CD8-positive, alpha-beta memory T cell (primary cell): ENCODE measurements around the gene USP22. TPM values are rescaled to one million over a fixed set of nuclear protein-coding genes. Genes with fewer than 3 reads are reported as not detected.
"Not testable (repeated sequence)": the region's sequence is repeated elsewhere in the genome, so short reads cannot be mapped to it uniquely, and the experiment has no call there.

ENCODE experiments used
- CTCF ChIA-PET: fragments of 350-600 bp; sonication (Branson Sonifier 250); formaldehyde crosslinking; loops from one replicate; lab custom pipeline; 2021; ENCODE audit warnings: antibody characterized with exemption; lab: Charles Lee
- POLR2A ChIA-PET: fragments of 350-600 bp; sonication (Branson Sonifier 250); formaldehyde crosslinking; loops from one replicate; lab custom pipeline; 2021; ENCODE audit warnings: antibody characterized with exemption; lab: Charles Lee
- DNase-seq, 5 donors: peaks; one replicate each; pipeline versions ENCODE4 v3.0.0 to v3.0.0-alpha.2; 2020 to 2022; ENCODE audit warnings: mixed read lengths in 1 of 5
- H3K27ac ChIP-seq: one replicate; pipeline ENCODE4 v1.7.0; 2013; ENCODE audit warnings: low read depth, mild to moderate bottlenecking, low read length, moderate library complexity
- H3K27me3 ChIP-seq: 2 replicates; pipeline ENCODE4 v1.7.0; 2013; ENCODE audit warnings: low read length, mild to moderate bottlenecking; ENCODE audit not compliant: insufficient read depth, poor library complexity, severe bottlenecking
- H3K36me3 ChIP-seq: 2 replicates; pipeline ENCODE4 v1.7.0; 2013; ENCODE audit warnings: mild to moderate bottlenecking, low read length, moderate library complexity; ENCODE audit not compliant: insufficient read depth
- H3K4me1 ChIP-seq: 2 replicates; pipeline ENCODE4 v1.7.0; 2013; ENCODE audit warnings: mild to moderate bottlenecking, low read length, moderate library complexity; ENCODE audit not compliant: insufficient read depth
- H3K4me3 ChIP-seq: 2 replicates; pipeline ENCODE4 v1.7.0; 2013; ENCODE audit warnings: mild to moderate bottlenecking, low read length
- H3K9me3 ChIP-seq: 2 replicates; pipeline ENCODE4 v1.7.0; 2013; ENCODE audit warnings: mild to moderate bottlenecking, low read length
- H3K27ac Mint-ChIP-seq, 8 donors: one replicate each; pipeline ENCODE4 v1.8.0; 2020 to 2021; ENCODE audit warnings: mixed read lengths in 8 of 8, mild to moderate bottlenecking in 6 of 8, inconsistent platforms in 3 of 8, moderate library complexity in 3 of 8
- H3K27me3 Mint-ChIP-seq, 2 donors: one replicate each; pipeline ENCODE4 v1.8.0; 2020 to 2021; ENCODE audit warnings: mixed read lengths in 2 of 2, mild to moderate bottlenecking in 1 of 2, moderate library complexity in 1 of 2
- H3K36me3 Mint-ChIP-seq, 3 donors: one replicate each; pipeline ENCODE4 v1.8.0; 2020 to 2021; ENCODE audit warnings: mixed read lengths in 3 of 3, inconsistent platforms in 1 of 3, mild to moderate bottlenecking in 1 of 3
- H3K4me1 Mint-ChIP-seq, 3 donors: one replicate each; pipeline ENCODE4 v1.8.0; 2020 to 2021; ENCODE audit warnings: mixed read lengths in 3 of 3, inconsistent platforms in 1 of 3, mild to moderate bottlenecking in 1 of 3
- H3K4me3 Mint-ChIP-seq, 7 donors: one replicate each; pipeline ENCODE4 v1.8.0; 2020 to 2021; ENCODE audit warnings: mixed read lengths in 7 of 7, mild to moderate bottlenecking in 6 of 7, moderate library complexity in 4 of 7, inconsistent platforms in 2 of 7
- H3K9me3 Mint-ChIP-seq, 5 donors: one replicate each; pipeline ENCODE4 v1.8.0; 2020 to 2022; ENCODE audit warnings: mixed read lengths in 5 of 5, mild to moderate bottlenecking in 3 of 5, moderate library complexity in 2 of 5, inconsistent platforms in 1 of 5
- polyA plus RNA-seq: library from polyadenylated mRNA; unstranded; fragments of 300-500 nt; fragmentation: Illumina TruSeq; gene quantifications from one replicate; pipeline ENCODE4 v1.2.3, GENCODE V29; 2021
- total RNA-seq, 2 experiments: library from RNA; stranded (reverse); gene quantifications; one replicate each; pipeline ENCODE4 v1.2.3, GENCODE V29; 2021

Gene USP22
- total and polyA plus RNA-seq, 3 experiments from 2014 or later = 34.5 to 154 (median 146) TPM

DNA sequence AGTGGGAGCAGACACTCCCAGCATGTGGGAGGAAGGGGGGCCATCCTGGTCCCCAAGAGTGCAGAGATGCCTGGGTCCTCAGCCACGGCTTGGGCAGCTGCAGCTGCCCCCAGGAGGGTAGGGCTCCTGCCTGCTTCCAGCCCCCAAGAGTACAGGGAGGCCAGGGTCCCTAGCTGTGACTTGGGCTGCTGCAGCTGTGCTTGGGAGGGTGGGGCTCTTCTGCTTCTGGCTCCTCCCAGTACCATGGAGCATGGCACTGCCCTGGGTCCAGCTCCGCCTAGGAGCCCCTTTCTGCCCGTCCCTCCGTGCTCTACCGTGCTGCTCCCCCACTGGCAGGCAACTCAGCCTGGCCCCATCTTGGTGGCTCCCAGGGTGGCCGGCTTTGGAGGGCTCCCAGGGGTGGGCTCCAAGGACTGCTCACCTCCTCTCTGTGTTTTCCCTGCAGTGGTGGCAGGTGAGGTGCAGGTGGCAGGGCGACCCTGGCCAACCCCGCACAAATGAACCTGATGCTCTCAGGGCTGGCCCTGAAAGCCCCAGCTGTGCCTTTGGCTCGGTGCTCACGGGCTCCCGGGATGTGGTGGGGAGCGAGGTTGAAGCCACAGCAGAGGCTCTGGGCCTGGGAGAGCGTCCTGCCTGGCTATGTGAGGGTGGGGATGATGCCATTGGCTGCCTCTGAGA, 18.5 kb upstream of the USP22 start:
- H3K27ac ChIP-seq = no peak overlapping the region
- no peak for DNase-seq
- H3K27ac Mint-ChIP-seq = no peak overlapping the region
- no peaks in the 10 kb centered on the region for H3K9me3 ChIP-seq
- no peaks in the 10 kb centered on the region for H3K4me1 ChIP-seq
- ChIA-PET POLR2A (no interaction called here), CTCF (interaction anchor here (1.0 to 2.3 kb wide), 2 partner anchors 18 to 58 kb away, joined by 3 to 5 read pairs; partner anchors contain the start of gene USP22)
- no peaks in the 10 kb centered on the region for H3K36me3 Mint-ChIP-seq
- H3K36me3 ChIP-seq = no peaks in the 10 kb centered on the region
- H3K27me3 Mint-ChIP-seq = peaks cover 4 to 14% of the 10 kb centered on the region in 2 donors
- no peaks in the 10 kb centered on the region for H3K27me3 ChIP-seq
- no peak overlapping the region for H3K4me3 Mint-ChIP-seq
- no peaks in the 10 kb centered on the region for H3K4me1 Mint-ChIP-seq
- no peaks in the 10 kb centered on the region for H3K9me3 Mint-ChIP-seq
- no peak overlapping the region for H3K4me3 ChIP-seq

DNA sequence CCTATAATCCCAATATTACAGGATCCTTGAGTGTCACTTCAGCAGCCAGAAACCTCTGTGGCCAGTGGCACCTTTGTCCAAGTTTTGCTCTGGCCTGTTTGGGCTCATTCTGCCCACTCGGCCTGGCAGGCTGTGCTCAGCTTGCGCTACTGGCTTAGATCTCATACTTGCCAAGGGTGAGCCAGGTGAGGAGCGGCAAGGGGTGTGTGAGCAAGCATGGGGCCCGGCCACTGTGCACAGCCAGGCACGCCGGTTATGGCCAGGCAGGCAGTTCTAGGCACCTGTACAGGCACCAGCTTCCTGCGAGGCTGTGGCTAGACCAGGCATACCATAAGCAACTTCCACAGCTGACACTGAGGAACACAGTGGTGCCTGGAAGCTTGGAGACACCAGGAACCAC, 16.9 kb upstream of the USP22 start:
- Mint-ChIP-seq H3K9me3 (no peaks in the 10 kb centered on the region), H3K36me3 (no peaks in the 10 kb centered on the region), H3K27ac (no peak overlapping the region), H3K4me3 (no peak overlapping the region), H3K27me3 (peaks cover 6 to 18% of the 10 kb centered on the region in 2 donors), H3K4me1 (no peaks in the 10 kb centered on the region)
- ChIA-PET POLR2A (no interaction called here), CTCF (interaction anchor here (2.3 kb wide), 1 partner anchor 17 kb away, joined by 5 read pairs; the partner anchor contains the start of gene USP22)
- Histone ChIP-seq H3K4me3 (no peak overlapping the region), H3K9me3 (no peaks in the 10 kb centered on the region), H3K27me3 (no peaks in the 10 kb centered on the region), H3K4me1 (no peaks in the 10 kb centered on the region), H3K36me3 (no peaks in the 10 kb centered on the region), H3K27ac (no peak overlapping the region)
- DNase-seq = no peak

DNA sequence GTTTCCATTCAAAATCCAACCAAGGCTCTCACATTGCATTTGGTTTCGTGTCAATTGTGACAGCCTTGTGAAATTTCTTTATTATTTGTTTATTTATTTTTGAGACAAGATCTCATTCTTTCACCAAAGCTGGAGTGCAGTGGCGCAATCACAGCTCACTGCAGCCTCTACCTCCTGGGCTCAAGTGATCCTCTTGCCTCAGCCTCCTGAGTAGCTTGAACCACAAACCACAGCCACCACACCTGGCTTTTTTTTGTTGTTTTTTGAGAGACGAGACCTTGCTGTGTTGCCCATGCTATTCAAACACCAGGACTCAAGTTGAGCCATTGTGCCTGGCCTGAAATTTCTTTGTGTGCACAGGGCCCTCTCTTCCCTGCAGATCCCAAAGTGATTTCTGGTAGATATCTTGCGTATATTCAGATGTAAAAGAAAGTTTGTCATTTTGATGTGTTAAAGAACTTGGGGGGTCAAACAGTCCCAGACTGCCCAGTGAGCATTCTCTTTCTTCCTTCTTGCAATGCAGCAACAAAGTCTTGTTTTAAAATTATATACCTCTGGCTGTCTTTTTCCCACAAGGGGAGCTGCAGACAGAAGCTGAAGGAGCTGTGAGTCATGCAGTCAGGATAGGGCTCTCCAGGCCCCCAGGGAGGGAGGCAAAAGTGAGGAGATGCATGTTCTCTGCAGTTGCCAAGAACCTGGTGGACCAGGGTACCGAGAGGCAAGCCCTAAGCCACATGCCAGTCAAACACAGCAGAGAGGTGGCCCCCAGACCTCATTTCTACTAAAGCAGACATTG, 15.5 kb upstream of the USP22 start:
- no peak overlapping the region for H3K4me3 Mint-ChIP-seq
- no peak overlapping the region for H3K27ac Mint-ChIP-seq
- CTCF ChIA-PET = interaction anchor here (1.9 kb wide), 1 partner anchor 15 kb away, joined by 5 read pairs; no protein-coding TSS in a partner anchor
- H3K36me3 ChIP-seq = no peaks in the 10 kb centered on the region
- H3K27ac ChIP-seq = no peak overlapping the region
- peaks cover 9 to 22% of the 10 kb centered on the region in 2 donors for H3K27me3 Mint-ChIP-seq
- no peaks in the 10 kb centered on the region for H3K9me3 Mint-ChIP-seq
- no peak for DNase-seq
- H3K4me1 ChIP-seq = no peaks in the 10 kb centered on the region
- no peaks in the 10 kb centered on the region for H3K27me3 ChIP-seq
- H3K4me1 Mint-ChIP-seq = no peaks in the 10 kb centered on the region
- H3K36me3 Mint-ChIP-seq = no peaks in the 10 kb centered on the region
- no peak overlapping the region for H3K4me3 ChIP-seq
- H3K9me3 ChIP-seq = no peaks in the 10 kb centered on the region
- POLR2A ChIA-PET = no interaction called here

DNA sequence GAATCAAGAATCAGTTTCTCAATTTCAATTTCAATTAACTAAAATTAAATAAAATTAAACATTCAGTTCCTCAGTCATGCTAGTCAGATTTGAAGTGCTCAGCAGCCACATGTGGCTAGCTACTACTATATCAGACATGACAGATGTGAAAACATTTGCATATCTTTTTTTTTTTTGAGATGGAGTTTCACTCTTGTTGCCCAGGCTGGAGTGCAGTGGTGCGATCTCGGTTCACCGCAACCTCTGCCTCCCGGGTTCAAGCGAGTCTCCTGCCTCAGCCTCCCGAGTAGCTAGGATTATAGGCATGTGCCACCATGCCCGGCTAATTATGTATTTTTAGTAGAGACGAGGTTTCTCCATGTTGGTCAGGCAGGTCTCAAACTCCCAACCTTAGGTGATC, 10.2 kb upstream of the USP22 start:
- H3K4me1 ChIP-seq, H3K4me3 ChIP-seq, H3K9me3 ChIP-seq, H3K4me1 Mint-ChIP-seq, H3K27ac ChIP-seq, H3K4me3 Mint-ChIP-seq, H3K36me3 ChIP-seq, POLR2A ChIA-PET, H3K9me3 Mint-ChIP-seq, H3K36me3 Mint-ChIP-seq, H3K27me3 ChIP-seq, H3K27ac Mint-ChIP-seq, DNase-seq: not testable (repeated sequence)
- H3K27me3 Mint-ChIP-seq = peaks cover 15 to 24% of the 10 kb centered on the region in 2 donors
- CTCF ChIA-PET = interaction anchor here (2.3 kb wide), 1 partner anchor 10 kb away, joined by 9 read pairs; the partner anchor contains the start of gene USP22

DNA sequence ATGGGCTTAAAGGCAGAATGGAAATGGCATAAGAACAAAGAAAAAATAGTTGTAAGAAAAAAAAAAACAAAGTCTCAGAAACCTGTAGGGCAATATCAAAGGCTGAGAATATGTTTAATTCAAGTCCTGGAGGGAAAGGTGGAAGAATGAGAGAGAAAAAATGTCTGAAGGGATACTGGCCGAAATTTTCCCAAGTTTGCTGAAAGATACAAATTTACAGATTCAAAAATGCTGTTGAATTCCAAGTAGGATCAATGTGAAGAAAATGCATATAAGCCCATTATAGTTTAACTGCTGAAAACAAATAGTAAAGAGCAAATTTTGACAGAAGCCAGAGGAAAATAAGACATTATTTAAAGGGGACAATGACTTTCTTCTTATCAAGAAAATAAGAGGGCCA, 6.6 kb upstream of the USP22 start:
- H3K4me1 ChIP-seq = peaks cover 5% of the 10 kb centered on the region
- ChIA-PET POLR2A (interaction anchor here (0.6 kb wide), 1 partner anchor 1133 kb away, joined by 3 read pairs; no protein-coding TSS in a partner anchor), CTCF (interaction anchor here (0.7 kb wide), 1 partner anchor 230 kb away, joined by 3 read pairs; no protein-coding TSS in a partner anchor)
- no peak overlapping the region for H3K27ac ChIP-seq
- H3K4me3 ChIP-seq = no peak overlapping the region
- Mint-ChIP-seq H3K4me3 (no peak overlapping the region), H3K36me3 (no peaks in the 10 kb centered on the region), H3K27ac (no peak overlapping the region), H3K27me3 (peaks cover 9 to 12% of the 10 kb centered on the region in 2 donors), H3K9me3 (no peaks in the 10 kb centered on the region), H3K4me1 (peaks cover 0 to 1% (median 0%) of the 10 kb centered on the region in 3 donors)
- no peaks in the 10 kb centered on the region for H3K27me3 ChIP-seq
- DNase-seq = no peak
- no peaks in the 10 kb centered on the region for H3K36me3 ChIP-seq
- no peaks in the 10 kb centered on the region for H3K9me3 ChIP-seq

DNA sequence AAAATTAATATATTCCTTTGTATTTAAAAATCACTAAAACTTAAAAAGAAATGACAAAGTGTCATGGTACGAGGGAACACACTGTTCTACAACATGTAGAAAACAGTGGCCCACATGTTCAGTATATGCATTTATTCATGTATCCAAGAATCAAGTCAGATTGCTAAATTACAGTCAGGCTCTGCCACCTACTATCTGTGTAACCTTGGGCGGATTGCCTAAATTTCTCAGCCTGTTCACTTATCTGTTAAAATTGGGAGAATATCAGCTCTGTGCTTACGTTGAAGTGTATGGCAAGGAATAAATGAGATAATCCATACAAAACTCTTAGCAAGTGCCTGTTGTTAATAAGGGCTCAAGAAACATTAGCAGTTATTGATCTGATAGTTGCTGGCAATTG, 3.4 kb upstream of the USP22 start:
- Mint-ChIP-seq H3K36me3 (peaks cover 0 to 4% (median 0%) of the 10 kb centered on the region in 3 donors), H3K27me3 (peaks cover 3 to 9% of the 10 kb centered on the region in 2 donors), H3K9me3 (no peaks in the 10 kb centered on the region), H3K4me1 (peaks cover 13 to 18% (median 14%) of the 10 kb centered on the region in 3 donors), H3K4me3 (no peak overlapping the region), H3K27ac (peak overlapping the region in 1 of 8 donors; percentile 58)
- Histone ChIP-seq H3K4me1 (peaks cover 13% of the 10 kb centered on the region), H3K27ac (no peak overlapping the region), H3K4me3 (no peak overlapping the region), H3K36me3 (no peaks in the 10 kb centered on the region), H3K9me3 (no peaks in the 10 kb centered on the region), H3K27me3 (no peaks in the 10 kb centered on the region)
- ChIA-PET CTCF (no interaction called here), POLR2A (no interaction called here)
- DNase-seq = no peak

DNA sequence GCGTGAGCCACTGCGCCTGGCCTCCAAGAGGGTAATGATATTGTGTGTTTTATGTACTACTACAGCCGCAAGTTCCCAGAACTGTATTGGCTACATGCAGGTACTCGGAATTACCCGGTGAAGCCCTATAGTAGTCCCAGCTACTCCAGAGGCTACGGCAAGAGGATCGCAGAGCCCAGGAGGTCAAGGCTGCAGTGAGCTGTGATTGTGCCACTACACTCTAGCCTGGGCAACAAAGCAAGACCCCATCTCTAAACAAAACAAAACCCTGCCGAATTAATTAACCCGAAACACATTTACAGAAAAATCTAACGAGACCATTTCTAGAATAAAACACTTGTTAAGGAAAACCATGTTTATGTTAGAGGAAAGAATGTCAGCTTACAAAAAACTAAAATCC, 2.2 kb upstream of the USP22 start:
- Histone ChIP-seq H3K9me3 (no peaks in the 10 kb centered on the region), H3K27me3 (no peaks in the 10 kb centered on the region), H3K4me1 (peaks cover 19% of the 10 kb centered on the region), H3K36me3 (no peaks in the 10 kb centered on the region), H3K4me3 (no peak overlapping the region), H3K27ac (no peak overlapping the region)
- peak overlapping the region in 3 of 7 donors; percentile 38 to 84 (median 59) for H3K4me3 Mint-ChIP-seq
- H3K27me3 Mint-ChIP-seq = peaks cover 3 to 9% of the 10 kb centered on the region in 2 donors
- CTCF ChIA-PET = no interaction called here
- POLR2A ChIA-PET = no interaction called here
- peaks cover 0 to 8% (median 0%) of the 10 kb centered on the region in 3 donors for H3K36me3 Mint-ChIP-seq
- peak overlapping the region in 5 of 8 donors; percentile 42 to 96 (median 78) for H3K27ac Mint-ChIP-seq
- DNase-seq = no peak
- H3K9me3 Mint-ChIP-seq = no peaks in the 10 kb centered on the region
- peaks cover 23 to 30% (median 27%) of the 10 kb centered on the region in 3 donors for H3K4me1 Mint-ChIP-seq
